ENCODE data around the gene PLD3.
"Not testable (repeated sequence)": the region's sequence is repeated elsewhere in the genome, so short reads cannot be mapped to it uniquely, and the experiment has no call there.

Gene PLD3

DNA sequence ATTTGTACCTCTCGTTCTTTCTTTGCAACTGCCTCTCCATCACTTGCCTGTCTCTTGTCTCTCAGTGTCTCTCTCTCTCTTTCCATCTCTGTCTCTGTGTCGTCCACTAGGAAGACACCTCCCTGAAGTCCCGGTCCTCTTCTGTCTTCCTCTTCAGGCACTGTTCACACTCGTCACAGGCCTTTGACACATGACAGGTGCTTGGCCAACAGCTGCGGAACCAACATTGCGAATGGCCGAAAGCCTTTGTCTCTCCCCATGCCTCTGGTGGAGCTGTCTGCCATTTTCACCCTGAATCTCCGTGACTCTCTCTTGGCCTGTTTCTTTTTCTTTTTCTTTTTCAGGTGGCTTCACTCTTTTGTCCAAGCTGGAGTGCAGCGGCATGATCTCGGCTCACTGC, 38.7 kb downstream of the PLD3 start:
- no peak for DNase-seq

DNA sequence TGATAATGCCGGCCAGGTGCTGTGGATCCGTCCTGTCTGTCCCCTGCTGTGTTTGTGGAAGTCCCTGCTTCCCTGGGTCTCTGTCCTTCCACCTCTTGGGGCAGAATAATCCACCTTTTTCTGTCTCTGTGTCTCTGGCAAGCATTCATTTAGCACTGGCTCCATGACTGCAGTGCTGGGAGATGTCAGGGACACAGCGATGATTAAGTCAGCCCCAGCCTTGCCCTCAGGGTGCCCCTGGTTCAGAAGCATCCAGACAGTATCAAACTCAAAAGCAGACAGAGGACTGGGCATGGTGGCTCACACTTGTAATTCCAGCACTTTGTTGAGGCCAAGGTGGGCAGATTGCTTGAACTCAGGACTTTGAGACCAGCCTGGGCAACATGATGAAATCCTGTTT, 40.0 kb downstream of the PLD3 start:
- DNase-seq, result no peak

DNA sequence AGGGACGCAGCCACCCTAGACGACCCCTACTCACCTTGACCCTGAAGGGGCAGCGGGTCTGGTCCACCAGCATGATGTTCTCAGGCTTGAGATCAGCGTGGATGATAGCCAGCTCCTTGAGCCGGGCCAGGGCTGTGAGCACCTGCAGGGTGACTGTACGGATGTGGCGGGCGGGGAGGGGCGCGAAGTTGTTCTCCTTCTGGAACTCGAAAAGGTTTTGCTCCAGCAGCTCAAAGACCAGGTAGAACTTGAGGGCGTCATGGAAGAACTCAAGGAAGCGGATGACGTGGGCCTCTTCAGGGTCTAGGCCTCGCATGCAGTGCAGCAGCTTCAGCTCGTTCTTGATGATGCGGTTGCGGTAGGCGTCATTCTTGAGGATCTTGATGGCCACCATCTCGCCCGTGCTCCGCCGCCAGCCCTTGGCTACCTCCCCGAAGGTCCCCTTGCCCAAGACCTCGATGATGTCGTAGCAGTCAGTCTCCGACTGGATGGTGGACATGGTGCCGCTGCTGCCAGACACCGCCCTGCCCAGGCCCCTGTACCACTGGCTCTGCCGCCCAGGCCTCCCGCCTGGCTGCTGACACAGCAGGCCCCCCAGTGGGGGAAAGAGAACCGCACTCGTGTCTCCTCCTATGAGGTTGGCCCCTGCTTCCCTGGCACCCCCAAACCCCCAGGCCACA, 41.0 kb downstream of the PLD3 start:
- no peak for DNase-seq

DNA sequence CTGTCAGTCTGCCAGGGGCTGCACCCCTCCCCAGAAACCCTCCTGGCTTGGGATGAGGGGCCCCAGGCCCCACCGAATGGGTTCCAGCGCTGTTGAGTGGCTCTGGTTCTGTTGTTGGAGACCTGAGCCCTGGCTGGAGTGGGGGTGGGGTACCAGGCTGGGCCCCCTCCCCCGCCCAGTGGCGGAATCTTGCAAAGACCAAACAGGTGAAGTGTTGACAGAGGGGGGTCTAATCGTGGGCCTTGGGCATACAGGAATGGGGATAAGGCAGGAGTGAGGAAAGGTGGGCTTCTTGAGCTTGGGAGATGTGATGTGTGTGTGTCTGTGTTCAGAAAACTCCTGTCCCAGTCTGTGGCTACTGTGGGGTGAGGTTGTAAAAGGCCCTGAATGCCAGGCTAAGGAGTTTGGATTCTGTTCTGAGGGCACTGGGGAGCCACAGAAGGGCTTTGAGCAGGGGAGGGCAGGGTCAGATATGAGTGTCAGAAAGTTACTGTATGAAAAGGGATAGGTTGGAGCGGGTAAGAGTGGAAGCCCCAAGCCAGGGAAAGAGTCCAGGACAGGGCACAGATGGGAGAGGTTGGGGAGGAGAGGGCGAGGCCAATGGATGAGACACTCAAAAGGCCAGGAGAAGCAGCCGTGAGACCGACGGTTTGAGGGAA, 41.7 kb downstream of the PLD3 start, which contains the start of gene HIPK4:
HIPK4 (minus strand) TSS at position 98 of the 659 bp plus-strand sequence. CDS start 279 bp downstream, outside the sequence.
- DNase-seq, result no peak

DNA sequence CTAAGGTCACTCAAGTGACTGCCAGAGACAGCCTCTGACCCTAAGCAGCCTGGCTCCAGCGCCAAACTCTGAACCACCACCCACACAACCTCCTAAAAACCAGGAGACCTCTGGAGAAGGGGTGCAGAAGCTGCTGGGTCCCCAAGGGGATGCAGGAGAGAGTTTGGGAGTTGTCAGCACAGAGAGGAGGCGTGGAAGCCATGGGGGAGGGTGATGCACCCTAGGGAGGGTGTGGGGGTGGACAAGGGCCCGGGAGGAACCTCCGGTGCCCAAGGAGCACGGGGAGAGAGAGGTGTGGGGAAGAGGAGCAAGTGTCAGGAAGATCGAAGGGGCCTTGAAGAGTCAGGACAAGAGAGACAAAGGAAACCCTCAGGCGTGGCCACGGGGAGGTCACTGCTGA, 43.6 kb downstream of the PLD3 start:
- DNase-seq, result no peak

DNA sequence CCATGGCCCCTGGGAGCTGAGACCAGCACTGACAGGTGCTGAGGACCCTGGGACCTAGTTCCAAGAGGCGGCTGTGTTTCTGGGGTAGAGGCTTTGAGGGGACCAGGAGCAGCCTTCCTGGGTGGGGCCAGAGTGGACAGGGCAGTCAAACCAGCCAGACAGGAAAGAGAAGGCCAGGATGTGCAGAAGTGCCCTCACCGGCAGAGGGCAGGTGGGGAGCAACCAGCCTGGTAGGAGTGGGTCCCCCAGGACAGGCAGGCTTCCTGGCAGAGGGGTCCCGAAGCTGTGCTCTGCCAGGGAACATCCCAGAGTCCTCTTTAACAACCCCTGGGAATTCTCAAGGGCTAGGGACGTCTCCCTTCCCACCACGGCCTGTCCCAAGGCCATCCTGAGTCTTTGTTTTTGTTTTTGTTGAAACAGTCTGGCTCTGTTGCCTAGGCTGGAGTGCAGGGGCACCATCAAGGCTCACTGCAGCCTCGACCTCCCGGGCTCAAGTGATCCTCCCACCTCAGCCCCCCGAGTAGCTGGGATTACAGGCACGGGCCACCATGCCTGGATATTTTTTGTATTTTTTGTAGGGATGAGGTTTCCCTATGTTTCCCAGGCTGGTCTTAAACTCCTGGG, 44.5 kb downstream of the PLD3 start:
- no peak for DNase-seq

DNA sequence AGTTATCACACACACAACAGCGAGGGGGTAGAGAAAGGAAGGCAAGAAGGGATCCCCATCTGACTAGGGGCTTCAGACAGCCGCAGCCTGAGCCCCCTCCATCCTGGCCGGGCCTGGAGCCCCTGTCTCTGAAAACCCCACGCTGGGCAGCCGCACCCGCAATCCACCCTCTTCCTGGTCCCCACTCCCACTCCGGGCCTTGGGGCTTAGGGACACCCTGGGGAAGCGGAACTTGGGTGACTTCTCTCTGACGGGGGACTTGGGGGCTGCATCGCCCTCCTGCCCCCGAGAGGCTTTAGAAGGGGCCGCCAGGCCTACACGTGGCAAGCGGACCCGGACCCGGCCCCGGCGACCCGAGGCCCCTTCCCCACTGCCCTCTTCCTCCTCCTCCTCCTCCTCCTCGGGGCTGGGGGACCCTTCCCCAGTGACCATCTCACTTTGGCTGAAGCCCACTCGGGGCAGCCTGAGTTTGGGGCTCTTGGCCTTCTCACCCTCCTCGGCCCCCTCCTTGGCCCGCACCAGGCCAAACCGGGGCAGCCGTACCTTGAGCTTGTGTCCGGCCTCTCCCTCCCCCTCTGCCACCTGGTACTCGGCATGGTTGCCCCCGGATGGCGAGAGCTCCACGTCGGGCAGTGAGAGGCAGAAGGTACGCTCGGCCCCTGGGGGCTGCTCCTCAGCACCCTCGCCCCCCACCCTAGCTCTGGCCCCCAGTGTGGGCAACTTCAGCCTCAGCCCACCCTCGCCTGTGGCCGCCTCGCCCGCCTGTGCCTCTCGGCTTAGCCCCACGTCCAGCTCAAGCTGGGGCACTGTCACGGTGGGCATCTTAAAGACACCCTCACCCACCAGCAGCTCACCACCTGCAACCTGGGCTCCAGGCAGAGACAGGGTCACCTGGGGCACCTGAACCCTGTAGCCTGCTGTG, 45.7 kb downstream of the PLD3 start:
- no peak for DNase-seq

DNA sequence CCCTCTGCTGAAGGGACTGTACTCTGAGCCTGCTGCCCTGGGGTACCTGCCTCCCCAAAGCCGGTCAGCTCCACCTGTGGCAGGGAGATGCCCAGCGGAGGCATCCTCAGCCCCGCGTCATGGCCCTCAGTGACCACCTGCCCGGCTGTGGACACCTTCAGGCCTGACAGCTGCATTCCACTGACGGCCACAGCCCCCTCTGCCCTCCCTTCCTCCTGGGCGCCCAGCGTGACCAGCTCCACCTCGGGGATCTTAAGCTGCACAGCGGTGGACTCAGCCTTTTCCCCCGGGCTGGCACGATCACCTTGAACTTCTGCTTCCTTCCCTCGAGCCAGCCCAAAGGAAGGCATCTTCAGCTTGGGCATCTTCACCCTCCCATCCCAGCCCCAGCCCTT, 46.3 kb downstream of the PLD3 start:
- DNase-seq, result no peak

DNA sequence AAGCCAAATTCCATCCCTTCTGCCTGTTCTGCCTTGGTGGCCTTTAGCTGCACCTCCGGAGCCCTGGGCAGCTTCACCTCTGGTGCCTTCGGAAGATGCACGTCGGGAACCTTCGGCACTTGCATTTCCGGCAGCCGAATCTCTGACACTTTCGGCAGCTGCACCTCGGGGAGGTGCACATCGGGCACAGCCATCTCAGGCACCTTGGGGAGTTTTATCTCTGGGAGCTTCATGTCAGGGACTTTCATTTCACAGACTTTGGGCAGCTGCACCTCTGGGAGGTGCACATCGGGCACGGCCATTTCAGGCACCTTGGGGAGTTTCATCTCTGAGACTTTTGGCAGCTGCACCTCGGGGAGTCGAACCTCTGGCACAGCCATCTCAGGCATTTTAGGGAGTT, 47.5 kb downstream of the PLD3 start:
- DNase-seq, result no peak

DNA sequence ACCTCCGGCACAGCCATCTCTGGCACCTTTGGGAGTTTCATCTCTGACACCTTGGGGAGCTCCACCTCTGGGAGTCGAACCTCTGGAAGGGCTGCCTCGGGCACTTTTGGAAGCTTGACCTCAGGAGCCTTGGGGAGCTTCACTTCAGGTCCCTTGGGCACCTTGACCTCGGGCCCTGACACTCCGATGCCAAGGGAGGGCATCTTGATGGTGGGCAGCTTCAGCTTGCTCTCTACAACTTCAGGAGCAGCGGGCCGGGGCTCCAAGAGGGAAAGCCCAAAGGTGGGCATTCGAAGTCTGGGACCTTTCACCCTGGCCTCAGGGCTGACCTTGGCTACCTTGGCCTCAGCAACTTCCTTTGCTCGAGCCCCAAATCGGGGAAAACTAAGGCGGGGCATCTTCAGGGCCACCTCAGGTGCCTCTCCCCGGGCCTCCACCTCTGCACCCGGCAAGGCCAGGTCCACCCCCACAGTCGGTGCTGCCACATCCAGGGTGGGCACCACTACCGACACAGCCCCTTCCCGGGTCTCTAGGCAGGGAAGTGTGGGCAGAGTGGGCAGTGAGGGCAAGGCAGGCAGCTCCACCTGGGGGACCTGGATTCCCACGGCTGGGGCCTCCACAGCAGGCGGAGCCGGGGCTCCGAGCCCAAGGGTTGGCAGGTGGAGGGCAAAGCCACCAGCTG, 48.5 kb downstream of the PLD3 start:
- no peak for DNase-seq

DNA sequence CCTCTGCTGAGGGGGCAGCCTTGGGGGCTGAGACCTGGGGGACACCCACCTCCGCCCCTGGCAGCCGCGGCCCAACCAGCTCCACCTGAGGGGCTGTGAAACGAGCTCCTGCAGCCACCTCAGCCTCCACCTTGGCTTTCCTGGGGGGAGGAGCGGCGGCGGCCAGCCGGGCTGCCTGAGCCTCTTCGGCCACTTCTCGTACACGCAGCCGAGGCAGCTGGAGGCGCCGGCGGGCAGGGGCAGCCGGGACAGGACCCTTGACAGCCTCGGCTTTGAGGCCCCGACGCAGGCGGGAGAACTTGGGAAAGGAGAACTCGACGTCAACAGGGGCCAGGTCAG, 49.0 kb downstream of the PLD3 start:
- DNase-seq, result no peak

DNA sequence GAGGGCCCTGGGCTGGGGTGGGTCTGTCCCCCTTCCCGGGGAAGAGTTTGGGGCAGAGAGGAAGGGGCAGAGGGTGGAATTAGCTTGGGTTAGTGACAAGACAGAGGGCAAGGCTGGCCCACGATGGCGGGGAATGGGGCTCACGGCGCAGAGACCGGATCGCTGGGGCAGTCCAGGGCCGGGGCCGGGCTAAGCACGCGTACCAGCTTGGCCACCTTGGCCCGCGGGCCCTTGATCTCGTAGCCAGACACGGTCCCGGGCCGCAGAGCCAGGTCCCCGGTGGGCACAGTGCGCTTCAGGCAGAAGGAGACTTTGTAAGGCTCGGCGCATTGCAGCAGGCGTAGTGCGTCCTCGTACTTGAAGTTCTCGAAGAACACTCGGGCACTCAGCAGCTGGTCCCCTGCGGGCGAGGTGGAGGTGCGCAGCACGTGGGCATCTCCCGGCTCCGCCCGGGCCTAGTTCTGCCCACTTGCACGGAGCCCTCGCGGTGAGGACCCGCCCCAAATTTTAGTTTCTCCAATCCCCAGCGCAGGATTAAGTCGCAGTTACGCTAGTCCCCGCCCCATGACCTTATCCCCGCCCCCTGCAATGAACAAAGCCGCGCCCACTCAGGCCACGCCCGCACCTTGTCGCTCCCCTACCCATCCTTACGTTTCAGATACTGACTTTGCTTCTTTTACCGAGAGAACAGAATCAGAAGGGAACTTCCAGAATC, 50.1 kb downstream of the PLD3 start:
- DNase-seq, result peak in 11 of 56 donors; percentile 4 to 25 (median 15)

DNA sequence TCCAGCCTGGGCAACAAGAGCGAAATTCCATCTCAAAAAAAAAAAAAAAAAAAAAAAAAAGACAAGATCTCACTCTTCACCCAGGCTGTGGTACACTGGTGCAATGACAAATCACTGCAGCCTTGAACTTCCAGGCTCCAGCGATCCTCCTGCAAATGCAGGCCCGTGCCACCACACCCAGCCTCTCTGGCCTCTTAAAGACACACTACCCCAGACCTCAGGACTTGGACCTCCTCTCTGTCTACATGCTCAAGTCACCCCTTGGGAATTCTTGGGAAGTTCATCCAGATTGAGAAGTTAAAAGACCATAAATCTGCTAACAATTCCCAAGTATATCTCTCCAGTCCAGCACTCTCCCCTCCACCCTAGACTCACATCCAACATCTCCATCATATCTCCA, 52.1 kb downstream of the PLD3 start:
- DNase-seq, result no peak

DNA sequence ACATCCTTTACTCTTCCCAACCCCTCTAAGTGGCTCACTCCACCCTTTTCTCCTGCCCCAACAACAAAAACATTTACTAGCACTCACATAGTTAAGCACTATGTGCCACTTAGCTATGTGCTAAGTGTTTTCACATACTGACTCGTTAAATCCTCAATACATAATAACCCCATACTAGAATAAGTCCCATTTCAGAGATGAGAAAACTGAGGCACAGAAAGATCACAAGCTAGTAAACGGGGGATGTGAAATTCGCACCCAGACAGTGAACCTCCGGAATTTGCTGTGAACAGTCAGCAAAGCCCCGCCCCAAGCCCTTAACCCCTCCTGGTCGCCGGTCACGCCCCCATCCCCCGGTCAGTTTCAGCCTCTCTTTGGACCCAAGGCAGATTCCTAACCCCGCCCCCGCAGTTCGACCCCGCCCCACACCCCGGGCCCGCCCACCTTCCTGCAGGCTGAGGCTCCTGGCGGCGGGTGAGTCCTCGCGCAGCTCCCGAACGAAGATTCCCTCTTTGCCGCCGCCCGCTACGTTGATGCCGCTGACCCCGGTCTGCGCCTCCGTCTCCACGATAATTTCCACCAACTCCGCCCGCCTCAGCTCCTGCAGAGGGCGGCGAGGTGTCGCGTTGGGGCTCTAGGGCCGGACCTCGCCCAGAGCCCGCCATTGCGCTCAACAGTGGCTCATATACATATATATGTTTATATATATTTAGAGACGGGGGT, 54.9 kb downstream of the PLD3 start:
- peak in 37 of 56 donors; percentile 8 to 60 (median 29) for DNase-seq

DNA sequence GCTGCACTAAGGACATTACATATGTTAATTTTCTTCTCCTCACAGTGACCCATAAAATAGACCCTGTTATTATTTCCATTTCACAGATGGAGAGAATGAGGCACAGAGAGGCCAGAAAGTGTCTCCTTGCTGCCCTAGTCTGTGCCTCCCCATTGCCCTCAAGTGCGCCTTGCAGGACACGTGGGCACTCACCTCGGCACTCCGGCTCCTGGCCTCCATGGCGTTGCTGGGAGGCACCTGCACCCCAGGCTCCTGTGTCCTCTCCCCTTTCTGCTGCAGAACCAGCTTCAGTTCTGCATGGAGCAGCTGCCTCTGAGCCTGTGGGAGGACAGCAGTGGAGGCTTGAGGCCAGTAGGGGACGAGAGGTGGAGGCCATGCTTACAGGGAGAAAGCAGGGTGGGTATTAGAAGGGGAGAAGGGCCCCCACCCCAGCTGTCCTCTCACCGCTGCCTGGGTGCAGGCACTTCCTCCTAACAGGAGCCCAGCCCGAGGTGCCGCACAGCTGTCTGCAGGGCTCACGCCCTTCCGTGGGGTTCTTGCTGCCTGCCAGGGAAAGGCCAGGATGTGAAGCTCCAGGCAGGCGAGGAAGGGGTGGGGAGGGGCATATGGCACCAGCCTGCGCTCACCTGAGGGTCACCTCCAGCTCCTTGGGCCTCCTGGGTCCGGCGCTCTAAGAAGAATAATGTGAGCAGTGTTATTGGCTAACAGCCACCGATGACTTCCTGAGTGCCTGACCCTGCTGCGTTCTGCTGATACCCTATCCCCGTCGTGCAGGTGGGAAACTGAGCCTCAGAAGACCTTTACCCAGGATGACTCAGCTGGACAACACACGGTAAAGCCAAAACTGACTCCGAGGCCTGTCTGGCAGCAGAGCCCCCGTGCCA, 59.5 kb downstream of the PLD3 start:
- no peak for DNase-seq

DNA sequence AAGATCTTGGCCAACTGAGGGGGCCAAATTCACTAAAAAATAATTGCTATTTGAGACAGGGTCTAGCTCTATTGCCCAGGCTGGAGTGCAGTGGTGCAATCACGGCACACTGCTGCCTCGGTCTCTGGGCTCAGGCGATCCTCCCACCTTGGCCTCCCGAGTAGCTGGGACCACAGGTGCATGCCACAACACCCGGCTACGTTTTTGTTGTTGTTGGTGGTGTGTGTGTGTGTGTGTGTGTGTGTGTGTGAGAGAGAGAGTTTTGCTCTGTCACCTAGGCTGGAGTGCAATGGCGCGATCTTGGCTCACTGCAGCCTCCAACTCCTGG, 60.1 kb downstream of the PLD3 start:
- not testable (repeated sequence) for DNase-seq

DNA sequence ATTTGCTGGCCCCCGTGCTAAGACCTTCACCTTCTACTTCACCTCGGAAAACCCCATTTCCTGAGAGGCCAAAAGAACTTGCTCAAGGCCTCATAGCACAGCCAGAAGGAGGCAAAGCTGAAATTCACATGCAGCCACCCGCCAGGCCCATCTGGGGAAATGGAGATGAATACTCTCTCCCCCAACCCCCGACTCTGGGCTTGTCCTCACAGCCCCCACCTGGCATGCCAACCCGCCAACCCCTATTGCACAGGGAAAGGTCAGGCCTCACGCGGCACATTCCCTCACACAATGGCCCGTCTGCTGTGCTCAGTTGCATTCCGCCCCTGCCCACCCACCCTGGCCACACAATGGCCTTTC, 61.5 kb downstream of the PLD3 start:
- no peak for DNase-seq

DNA sequence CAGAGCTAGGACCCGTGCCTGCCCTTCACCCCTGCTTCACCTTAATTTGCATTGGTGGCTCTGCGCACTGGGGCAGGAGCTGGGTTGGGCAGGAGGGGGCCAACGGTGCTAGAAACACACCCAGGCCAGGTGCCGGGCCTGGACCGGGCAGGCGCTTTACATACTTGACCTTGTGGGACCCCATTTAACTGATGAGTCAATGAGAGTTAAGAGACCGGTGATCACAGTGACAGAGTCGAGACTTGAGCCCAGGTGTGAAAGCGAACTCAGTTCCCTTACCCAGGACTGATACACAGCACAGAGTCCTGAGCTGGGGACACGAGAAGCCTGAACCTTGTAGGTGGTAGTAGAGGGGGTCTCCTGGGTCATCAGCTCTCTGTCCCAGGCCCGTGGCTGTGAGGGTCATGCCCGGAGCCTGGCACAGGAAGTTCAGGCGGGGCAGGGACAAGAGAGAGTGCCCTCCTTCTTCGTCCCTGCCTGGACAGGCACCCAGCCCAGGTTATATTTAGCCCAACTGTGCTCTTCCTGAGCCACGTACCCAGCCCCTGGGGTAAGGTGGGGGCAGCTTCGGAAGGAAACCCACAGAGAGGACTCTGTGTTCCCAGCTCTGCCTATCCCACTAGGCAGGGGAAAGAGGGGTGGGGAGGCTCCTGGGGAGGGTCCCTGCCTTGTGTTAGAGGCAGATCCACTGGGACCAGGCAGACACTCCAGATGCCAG, 62.8 kb downstream of the PLD3 start:
- DNase-seq, result no peak

Measured in amygdala (tissue), 56 donors.